Nephron (organoid): ENCODE measurements around the gene TMEM135.

Experiments
- H3K27ac Mint-ChIP-seq, 3 experiments: 2 replicates each; pipeline ENCODE4 v1.8.0; 2020; ENCODE audit warnings: mixed read lengths in 3 of 3, mild to moderate bottlenecking in 2 of 3, moderate library complexity in 1 of 3
- H3K27me3 Mint-ChIP-seq: 2 replicates; pipeline ENCODE4 v1.8.0; 2021; ENCODE audit warnings: low read depth, mild to moderate bottlenecking, moderate library complexity, mixed read lengths
- H3K36me3 Mint-ChIP-seq: 2 replicates; pipeline ENCODE4 v1.8.0; 2020; ENCODE audit warnings: low read depth, mixed read lengths
- H3K4me1 Mint-ChIP-seq: 2 replicates; pipeline ENCODE4 v1.8.0; 2020; ENCODE audit warnings: mixed read lengths
- H3K4me3 Mint-ChIP-seq, 3 experiments: 2 replicates each; pipeline ENCODE4 v1.8.0; 2020; ENCODE audit warnings: mild to moderate bottlenecking in 3 of 3, mixed read lengths in 3 of 3, moderate library complexity in 2 of 3
- H3K9me3 Mint-ChIP-seq: 2 replicates; pipeline ENCODE4 v1.8.0; 2020; ENCODE audit warnings: mixed read lengths
- CTCF ChIP-seq, 3 experiments: fragments of 200-600 bp; sonication (generic); IDR thresholded peaks; one replicate each; pipeline ENCODE4 v1.5.0; 2021; ENCODE audit warnings: antibody characterized with exemption in 3 of 3; ENCODE audit not compliant: unreplicated experiment in 3 of 3

The TMEM135 gene

GRCh38 chr11:87366763-87367405 lies 329.1 kb downstream of the TMEM135 start:
- H3K4me1 Mint-ChIP-seq, result peaks cover 22% of the 10 kb centered on the region
- H3K4me3 Mint-ChIP-seq, result no peak overlapping the region
- no peaks in the 10 kb centered on the region for H3K9me3 Mint-ChIP-seq
- H3K36me3 Mint-ChIP-seq, result no peaks in the 10 kb centered on the region
- H3K27me3 Mint-ChIP-seq, result no peaks in the 10 kb centered on the region
- no peak for TF ChIP-seq CTCF (IDR thresholded peaks at IDR 0.05; ENCODE audit: unreplicated experiment in 3 of 3)
- no peak overlapping the region for H3K27ac Mint-ChIP-seq

GRCh38 chr11:87368151-87368550 lies 330.4 kb downstream of the TMEM135 start:
- no peaks in the 10 kb centered on the region for H3K9me3 Mint-ChIP-seq
- peak overlapping the region in 1 of 3 experiments; percentile 75 for H3K27ac Mint-ChIP-seq
- no peak for TF ChIP-seq CTCF (IDR thresholded peaks at IDR 0.05; ENCODE audit: unreplicated experiment in 3 of 3)
- H3K4me3 Mint-ChIP-seq, result no peak overlapping the region
- H3K4me1 Mint-ChIP-seq, result peaks cover 22% of the 10 kb centered on the region
- no peaks in the 10 kb centered on the region for H3K36me3 Mint-ChIP-seq
- no peaks in the 10 kb centered on the region for H3K27me3 Mint-ChIP-seq

- H3K27ac Mint-ChIP-seq, result peak overlapping the region in 2 of 3 experiments; percentile 61 to 75
- no peak for TF ChIP-seq CTCF (IDR thresholded peaks at IDR 0.05; ENCODE audit: unreplicated experiment in 3 of 3)
- H3K4me3 Mint-ChIP-seq, result no peak overlapping the region
- H3K27me3 Mint-ChIP-seq, result no peaks in the 10 kb centered on the region
- H3K4me1 Mint-ChIP-seq, result peaks cover 27% of the 10 kb centered on the region
- H3K36me3 Mint-ChIP-seq, result no peaks in the 10 kb centered on the region
- H3K9me3 Mint-ChIP-seq, result no peaks in the 10 kb centered on the region
These were observed 331.2 kb downstream of the TMEM135 start for GRCh38 chr11:87368858-87369480.

GRCh38 chr11:87369888-87370287 lies 332.2 kb downstream of the TMEM135 start:
- Mint-ChIP-seq H3K4me1 (peaks cover 34% of the 10 kb centered on the region), H3K9me3 (no peaks in the 10 kb centered on the region), H3K27me3 (no peaks in the 10 kb centered on the region), H3K27ac (peak overlapping the region in 1 of 3 experiments; percentile 69), H3K36me3 (no peaks in the 10 kb centered on the region), H3K4me3 (no peak overlapping the region)
- no peak for TF ChIP-seq CTCF (IDR thresholded peaks at IDR 0.05; ENCODE audit: unreplicated experiment in 3 of 3)

- no peak overlapping the region for H3K4me3 Mint-ChIP-seq
- H3K27me3 Mint-ChIP-seq, result peaks cover 2% of the 10 kb centered on the region
- H3K27ac Mint-ChIP-seq, result peak overlapping the region in 1 of 3 experiments; percentile 69
- no peaks in the 10 kb centered on the region for H3K36me3 Mint-ChIP-seq
- peaks cover 47% of the 10 kb centered on the region for H3K4me1 Mint-ChIP-seq
- peaks cover 8% of the 10 kb centered on the region for H3K9me3 Mint-ChIP-seq
- no peak for TF ChIP-seq CTCF (IDR thresholded peaks at IDR 0.05; ENCODE audit: unreplicated experiment in 3 of 3)
These were observed 334.3 kb downstream of the TMEM135 start for GRCh38 chr11:87372065-87372464.
